Daoy (cell line): ENCODE measurements around the gene PRR16. TPM values are rescaled to one million over a fixed set of nuclear protein-coding genes. Genes with fewer than 3 reads are reported as not detected.

ENCODE experiments used
- DNase-seq: peaks from one replicate; pipeline ENCODE4 v3.0.0-alpha.2; 2015; ENCODE audit warnings: low read depth
- total RNA-seq: library from RNA; depleted of rRNA; stranded (reverse); fragments of >200 nt; shearing (Covaris generic); gene quantifications from 2 replicates; pipeline ENCODE4 v1.2.3, GENCODE V29; 2014

The PRR16 gene
- total RNA-seq, 1 experiment from 2014 or later: 1.3 TPM

GRCh38 chr5:120567066-120567465 is 103.0 kb downstream of the PRR16 start:
- DNase-seq: no peak

- DNase-seq: no peak
Measured at GRCh38 chr5:120567921-120568320, 103.8 kb downstream of the PRR16 start.

DNA sequence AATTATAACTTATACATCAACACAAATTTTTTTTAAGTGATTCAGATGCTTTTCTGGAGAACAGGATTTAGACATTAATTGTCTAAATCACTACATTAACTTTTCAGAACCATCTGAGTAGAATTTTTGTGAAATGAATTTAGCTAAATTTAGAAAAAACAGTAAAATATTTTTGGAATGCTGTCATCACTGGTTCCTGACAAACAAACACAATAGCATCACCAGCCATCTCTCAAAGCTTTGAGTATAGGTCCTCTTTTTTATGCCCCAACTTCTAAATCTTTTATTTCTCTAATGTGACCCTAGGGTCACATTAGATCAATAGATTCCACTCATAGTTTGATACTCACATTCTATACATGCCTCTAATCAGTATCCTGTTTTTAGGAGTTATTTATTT is 104.6 kb downstream of the PRR16 start:
- DNase-seq: no peak

DNA sequence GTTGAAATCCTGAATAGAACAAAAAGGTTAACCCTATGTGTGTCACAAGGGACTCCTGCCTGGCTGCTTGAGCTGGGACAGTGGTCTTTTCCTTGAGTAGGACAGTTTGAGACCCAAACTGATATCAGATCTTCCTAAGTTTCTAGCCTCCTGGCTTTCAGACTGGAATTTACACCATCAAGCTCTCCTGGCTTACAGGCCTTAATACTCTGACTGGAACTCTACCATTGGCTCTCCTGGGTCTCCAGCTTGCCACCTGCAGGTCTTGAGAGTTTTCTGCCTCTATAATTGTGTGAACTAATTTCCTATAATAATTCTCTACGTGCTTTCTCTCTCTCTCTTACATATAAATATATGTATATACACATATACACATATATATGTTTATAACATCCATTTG is 112.5 kb downstream of the PRR16 start:
- DNase-seq: no peak

GRCh38 chr5:120582635-120583034 is 118.5 kb downstream of the PRR16 start:
- DNase-seq: no peak

DNA sequence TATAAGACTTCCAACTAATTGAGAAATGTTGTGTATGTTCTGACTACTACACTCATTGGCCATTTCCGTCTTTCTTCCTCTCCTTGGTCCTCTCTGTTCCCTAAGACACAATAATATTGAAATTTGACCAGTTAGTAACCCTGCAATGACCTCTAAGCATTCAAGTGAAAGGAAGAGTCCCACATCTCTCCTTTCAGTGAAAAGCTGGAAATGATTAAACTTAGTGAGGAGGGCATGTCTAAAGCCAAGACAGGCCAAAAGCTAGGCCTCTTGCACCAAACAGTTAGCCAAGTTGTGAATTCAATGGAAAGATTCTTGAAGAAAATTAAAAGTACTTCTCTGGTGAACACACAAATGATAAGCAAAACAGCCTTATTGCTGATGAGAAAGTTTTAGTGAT is 122.5 kb downstream of the PRR16 start:
- DNase-seq: no peak

DNA sequence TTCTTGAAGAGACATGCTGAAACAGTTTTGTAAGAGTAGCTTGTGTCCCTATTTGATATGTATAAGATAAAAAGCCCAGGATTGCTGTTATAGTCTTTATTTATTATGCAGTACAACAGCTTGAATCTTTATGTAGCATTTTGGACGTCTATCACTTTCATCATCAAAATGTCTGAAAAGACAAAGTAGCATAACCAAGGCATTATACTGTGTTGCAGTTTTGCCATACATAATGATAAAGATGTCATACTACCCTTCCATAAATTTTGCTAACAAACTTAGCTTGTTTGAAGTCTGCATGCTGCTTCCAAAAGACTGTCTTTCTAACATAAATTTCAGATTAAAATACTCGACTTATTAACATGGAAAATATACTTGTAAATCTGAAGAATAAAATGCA is 127.8 kb downstream of the PRR16 start:
- no peak for DNase-seq

DNA sequence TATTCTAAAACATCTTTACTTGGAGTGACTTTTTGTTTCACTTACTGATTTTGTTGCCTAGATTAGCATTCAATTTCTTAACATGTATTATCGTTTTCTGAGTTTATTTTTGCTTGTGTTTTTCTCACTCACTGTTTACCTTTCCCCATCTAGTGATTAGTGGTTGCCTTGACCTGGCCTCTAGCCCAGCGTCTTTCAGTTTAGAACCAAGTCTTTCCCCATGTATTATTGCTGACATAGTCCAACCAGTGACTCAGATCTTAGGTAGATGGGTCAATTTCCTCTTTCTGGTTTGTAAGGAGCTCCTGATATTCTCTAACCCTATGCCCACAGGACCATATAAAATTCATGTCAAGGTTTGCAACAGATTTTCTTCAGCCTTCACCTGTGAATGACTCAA is 135.5 kb downstream of the PRR16 start:
- DNase-seq: peak; percentile 69

- no peak for DNase-seq
Measured at GRCh38 chr5:120600639-120601038, 136.5 kb downstream of the PRR16 start.

DNA sequence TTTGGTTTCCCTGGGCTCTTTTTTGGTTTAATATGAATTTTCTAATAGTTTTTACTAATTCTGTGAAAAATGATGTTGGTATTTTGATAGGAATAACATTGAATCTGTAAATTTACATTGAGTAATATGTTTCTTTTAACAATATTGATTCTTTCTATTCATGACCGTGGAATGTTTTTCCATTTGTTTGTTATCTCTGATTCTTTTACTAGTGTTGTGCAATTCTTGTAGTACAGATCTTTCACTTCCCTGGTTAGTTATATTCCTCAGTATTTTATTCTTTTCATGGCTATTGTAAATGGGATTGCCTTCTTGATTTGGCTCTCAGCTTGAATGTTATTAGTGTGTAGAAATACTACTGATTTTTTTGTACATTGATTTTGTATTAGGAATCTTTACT is 137.9 kb downstream of the PRR16 start:
- DNase-seq: no peak

GRCh38 chr5:120604884-120605283 is 140.8 kb downstream of the PRR16 start:
- peak; percentile 85 for DNase-seq

DNA sequence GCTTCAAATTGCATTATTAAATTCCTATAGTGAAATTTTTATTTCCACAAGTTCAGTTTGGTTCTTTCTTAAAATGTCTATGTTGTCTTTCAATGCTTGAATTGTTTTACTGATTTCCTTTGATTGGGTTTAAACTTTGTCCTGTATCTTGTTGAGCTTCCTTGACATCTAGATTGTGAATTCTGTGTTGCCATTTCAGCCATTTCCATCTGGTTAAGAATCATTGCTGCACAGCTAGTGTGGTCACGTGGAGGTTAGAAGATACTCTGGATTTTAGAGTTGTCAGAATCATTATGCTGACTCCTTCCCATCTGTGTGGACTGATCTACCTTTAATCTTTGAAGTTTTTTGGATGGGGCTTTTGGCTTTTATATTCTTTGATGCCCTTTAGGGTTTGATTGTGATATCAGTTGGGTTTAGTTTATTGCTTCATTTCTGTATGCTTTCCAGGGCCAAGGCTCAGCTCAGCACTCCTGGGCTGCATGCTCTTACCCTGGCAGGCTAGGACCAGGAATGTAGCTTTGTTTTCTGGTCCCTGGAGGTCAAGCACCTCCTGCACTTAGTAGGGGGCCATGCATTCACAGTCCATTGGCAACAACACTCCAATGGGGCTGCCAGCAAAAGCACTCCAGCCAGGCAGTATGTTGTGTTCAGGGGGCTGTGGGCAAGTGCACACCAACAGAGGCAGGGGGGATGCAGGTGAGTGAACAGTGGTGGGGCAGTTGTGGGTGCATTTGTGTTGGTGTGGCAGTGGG is 141.4 kb downstream of the PRR16 start:
- no peak for DNase-seq

DNA sequence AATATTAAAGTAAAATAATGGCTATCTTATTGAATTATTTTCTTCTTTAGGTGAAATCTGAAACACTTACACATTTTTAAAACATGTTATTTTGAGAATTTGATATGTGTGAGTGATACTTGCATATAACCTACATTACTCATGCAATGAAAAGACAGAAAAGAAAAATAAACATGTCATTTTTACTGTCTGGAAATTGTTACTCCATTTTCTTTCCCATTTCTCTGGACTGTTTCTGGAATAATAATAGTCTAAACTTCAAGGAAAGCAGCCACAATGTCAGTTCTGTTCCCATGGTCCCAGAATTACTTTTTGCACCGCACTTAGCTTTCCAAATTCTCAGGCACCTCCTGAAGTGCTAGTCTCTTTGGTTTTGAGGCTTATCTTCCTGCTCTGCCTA is 145.5 kb downstream of the PRR16 start:
- DNase-seq: peak; percentile 17

- DNase-seq: no peak
Measured at GRCh38 chr5:120610145-120610544, 146.0 kb downstream of the PRR16 start.

GRCh38 chr5:120613729-120614128 is 149.6 kb downstream of the PRR16 start:
- no peak for DNase-seq

GRCh38 chr5:120614531-120615180 is 150.6 kb downstream of the PRR16 start:
- DNase-seq: no peak

- peak; percentile 51 for DNase-seq
Measured at GRCh38 chr5:120615967-120616645, 152.0 kb downstream of the PRR16 start.

DNA sequence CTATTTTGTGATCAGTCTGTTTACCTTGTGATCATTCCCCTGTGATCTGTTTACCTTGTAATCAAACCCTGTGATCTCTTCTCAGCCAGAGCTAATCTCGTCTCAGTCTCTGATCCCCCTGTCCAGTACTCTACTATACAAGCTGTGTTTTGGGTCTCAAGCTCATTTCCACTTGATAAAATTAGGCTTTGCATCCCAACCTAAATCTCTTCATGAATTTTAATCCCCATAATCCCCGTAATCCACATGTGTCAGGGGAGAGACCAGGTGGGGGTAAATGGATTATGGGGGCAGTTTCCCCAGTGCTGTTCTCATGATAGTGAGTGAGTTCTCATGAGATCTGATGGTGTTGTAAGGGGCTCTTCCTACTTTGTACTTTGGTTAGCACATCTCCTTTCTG is 157.2 kb downstream of the PRR16 start:
- no peak for DNase-seq

DNA sequence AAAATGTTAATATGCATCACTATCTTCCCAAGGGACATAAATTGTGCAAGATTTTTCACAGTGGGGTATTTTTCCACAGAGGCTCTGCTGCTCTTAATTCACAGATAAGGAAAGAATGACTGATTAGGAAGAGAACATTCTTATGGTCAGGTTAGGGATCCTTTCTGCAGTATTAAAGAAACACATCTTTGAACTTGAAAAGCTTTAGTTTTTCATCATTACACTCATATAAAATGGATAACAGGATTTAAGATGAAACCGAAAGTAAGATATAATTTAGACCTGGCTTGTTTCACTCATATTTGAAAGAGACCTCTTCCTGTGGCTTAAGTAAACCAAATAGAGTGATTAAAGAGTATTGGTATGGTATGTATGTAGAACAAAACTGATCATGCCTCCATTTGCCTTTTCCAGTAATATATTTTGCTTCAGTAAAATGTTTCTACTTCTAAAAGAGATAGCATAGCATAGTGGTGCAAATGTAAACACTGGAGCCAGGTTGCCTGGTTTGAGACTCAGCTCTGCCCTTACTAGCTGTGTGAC is 160.0 kb downstream of the PRR16 start:
- DNase-seq: no peak

- DNase-seq: no peak
Measured at GRCh38 chr5:120628156-120628555, 164.1 kb downstream of the PRR16 start.

GRCh38 chr5:120630550-120630949 is 166.4 kb downstream of the PRR16 start:
- no peak for DNase-seq

DNA sequence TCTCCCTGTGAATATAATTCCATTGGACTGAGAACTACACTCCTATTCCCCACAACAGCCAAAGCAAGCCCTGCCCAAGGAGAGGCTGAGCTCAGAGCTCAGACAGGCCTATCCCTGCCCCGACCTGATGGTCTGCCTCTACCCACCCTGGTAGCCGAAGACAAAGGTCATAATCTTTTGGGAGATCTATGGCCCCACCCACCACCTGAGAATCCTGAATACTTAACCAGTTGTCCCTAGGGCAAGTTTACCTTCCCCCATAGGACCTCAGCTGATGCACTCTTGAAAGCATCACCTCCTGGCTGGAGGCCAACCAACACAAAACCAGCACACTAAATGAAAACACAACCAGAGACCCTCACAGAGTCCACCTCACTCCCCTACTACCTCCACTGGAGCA is 167.5 kb downstream of the PRR16 start:
- no peak for DNase-seq

DNA sequence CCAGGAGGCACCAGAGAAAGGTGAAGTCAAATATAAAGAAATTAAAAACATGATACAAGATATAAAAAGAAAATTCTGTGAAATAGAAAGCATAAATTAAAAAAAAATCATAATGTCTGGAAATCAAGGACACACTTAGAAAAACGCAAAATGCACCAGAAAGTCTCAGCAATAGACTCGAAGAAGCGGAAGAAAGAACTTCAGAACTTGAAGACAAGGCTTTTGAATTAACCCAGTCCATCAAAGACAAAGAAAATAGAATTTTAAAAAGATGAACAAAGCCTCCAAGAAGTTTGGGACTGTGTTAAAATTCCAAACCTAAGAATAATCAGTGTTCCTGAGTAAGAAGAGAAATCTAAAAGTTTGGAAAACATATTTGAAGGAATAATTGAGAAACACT is 168.3 kb downstream of the PRR16 start:
- DNase-seq: no peak
